Esophagus squamous epithelium (tissue), 4 donors: ENCODE results near the gene RCAN1.

Experiments
- POLR2A ChIP-seq, 4 donors: fragments of 450-650 bp; IDR thresholded peaks; one replicate each; pipeline ENCODE4 v1.6.1; 2017; ENCODE audit warnings: antibody characterized with exemption in 4 of 4, mild to moderate bottlenecking in 4 of 4, moderate library complexity in 3 of 4
- TF ChIP-seq, protein P1 (sequence below), 6 experiments: fragments of 450-650 bp in 4 of 6; fragments of 200-600 bp in 2 of 6; sonication (generic) in 2 of 6; IDR thresholded peaks; one replicate each; pipeline ENCODE4 v1.5.1; 2016 to 2019; ENCODE audit warnings: antibody characterized with exemption in 6 of 6, mild to moderate bottlenecking in 4 of 6, moderate library complexity in 4 of 6

DNA sequence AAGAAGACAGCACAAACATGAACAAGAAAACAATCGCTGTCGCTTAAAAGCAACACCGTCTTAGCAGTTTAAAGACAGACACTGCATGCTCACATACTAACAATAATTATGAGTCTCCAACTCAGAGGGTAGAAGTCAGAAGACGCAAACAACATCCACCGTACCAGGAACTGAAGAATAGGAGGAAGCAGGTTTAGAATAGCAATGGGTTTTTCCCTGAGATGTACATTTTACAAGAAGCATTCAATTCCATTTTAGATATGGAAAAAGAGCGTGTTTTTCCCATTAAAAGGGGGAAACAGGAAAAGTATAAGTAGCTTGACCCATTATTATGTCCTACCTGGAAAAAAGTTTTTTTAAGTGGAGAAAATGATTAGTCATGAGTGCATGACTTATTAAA is 68.4 kb downstream of the RCAN1 start:
- TF ChIP-seq, protein P1, sequence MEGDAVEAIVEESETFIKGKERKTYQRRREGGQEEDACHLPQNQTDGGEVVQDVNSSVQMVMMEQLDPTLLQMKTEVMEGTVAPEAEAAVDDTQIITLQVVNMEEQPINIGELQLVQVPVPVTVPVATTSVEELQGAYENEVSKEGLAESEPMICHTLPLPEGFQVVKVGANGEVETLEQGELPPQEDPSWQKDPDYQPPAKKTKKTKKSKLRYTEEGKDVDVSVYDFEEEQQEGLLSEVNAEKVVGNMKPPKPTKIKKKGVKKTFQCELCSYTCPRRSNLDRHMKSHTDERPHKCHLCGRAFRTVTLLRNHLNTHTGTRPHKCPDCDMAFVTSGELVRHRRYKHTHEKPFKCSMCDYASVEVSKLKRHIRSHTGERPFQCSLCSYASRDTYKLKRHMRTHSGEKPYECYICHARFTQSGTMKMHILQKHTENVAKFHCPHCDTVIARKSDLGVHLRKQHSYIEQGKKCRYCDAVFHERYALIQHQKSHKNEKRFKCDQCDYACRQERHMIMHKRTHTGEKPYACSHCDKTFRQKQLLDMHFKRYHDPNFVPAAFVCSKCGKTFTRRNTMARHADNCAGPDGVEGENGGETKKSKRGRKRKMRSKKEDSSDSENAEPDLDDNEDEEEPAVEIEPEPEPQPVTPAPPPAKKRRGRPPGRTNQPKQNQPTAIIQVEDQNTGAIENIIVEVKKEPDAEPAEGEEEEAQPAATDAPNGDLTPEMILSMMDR (IDR thresholded peaks at IDR 0.05) = no peak
- no peak for TF ChIP-seq POLR2A (IDR thresholded peaks at IDR 0.05)
